BLaER1 (cell line): ENCODE results near the gene FOXM1.

Source experiments
- H3K27ac ChIP-seq: shearing (Covaris generic); formaldehyde crosslinking; 2 replicates; pipeline ENCODE4 v1.8.1; 2022
- H3K27me3 ChIP-seq: shearing (Covaris generic); formaldehyde crosslinking; 2 replicates; pipeline ENCODE4 v1.8.1; 2022
- H3K36me3 ChIP-seq: shearing (Covaris generic); formaldehyde crosslinking; 2 replicates; pipeline ENCODE4 v1.8.1; 2022
- H3K4me1 ChIP-seq: shearing (Covaris generic); formaldehyde crosslinking; 2 replicates; pipeline ENCODE4 v1.8.1; 2022
- H3K4me2 ChIP-seq: shearing (Covaris generic); formaldehyde crosslinking; 2 replicates; pipeline ENCODE4 v1.8.1; 2022
- H3K4me3 ChIP-seq: shearing (Covaris generic); formaldehyde crosslinking; 2 replicates; pipeline ENCODE4 v1.8.1; 2022
- H3K9ac ChIP-seq: shearing (Covaris generic); formaldehyde crosslinking; 2 replicates; pipeline ENCODE4 v1.8.1; 2022
- H3K9me3 ChIP-seq: shearing (Covaris generic); formaldehyde crosslinking; 2 replicates; pipeline ENCODE4 v1.8.1; 2022
- H4K20me1 ChIP-seq: shearing (Covaris generic); formaldehyde crosslinking; 2 replicates; pipeline ENCODE4 v1.8.1; 2022
- Cebpa-rat ChIP-seq: shearing (Covaris generic); IDR thresholded peaks from 2 replicates; pipeline ENCODE4 v1.8.1; 2022

FOXM1 gene

GRCh38 chr12:2832550-2833127, 44.3 kb downstream of the FOXM1 start:
- Histone ChIP-seq H3K27ac (no peak overlapping the region), H3K4me1 (no peaks in the 10 kb centered on the region), H3K4me3 (no peak overlapping the region), H3K4me2 (no peak overlapping the region), H3K9ac (no peak overlapping the region), H3K9me3 (no peaks in the 10 kb centered on the region), H3K36me3 (peaks cover 46% of the 10 kb centered on the region), H3K27me3 (no peaks in the 10 kb centered on the region; the same call in 1 of the 2 replicates), H4K20me1 (no peaks in the 10 kb centered on the region)
- no peak for TF ChIP-seq Cebpa-rat

- peaks cover 74% of the 10 kb centered on the region for H3K36me3 ChIP-seq
- no peak overlapping the region for H3K27ac ChIP-seq
- no peaks in the 10 kb centered on the region for H3K4me1 ChIP-seq
- no peaks in the 10 kb centered on the region; the same call in 1 of the 2 replicates for H3K27me3 ChIP-seq
- H3K9me3 ChIP-seq: no peaks in the 10 kb centered on the region
- no peak overlapping the region for H3K4me2 ChIP-seq
- no peaks in the 10 kb centered on the region for H4K20me1 ChIP-seq
- H3K9ac ChIP-seq: no peak overlapping the region
- no peak overlapping the region for H3K4me3 ChIP-seq
- no peak for TF ChIP-seq Cebpa-rat
These were observed 47.7 kb downstream of the FOXM1 start for GRCh38 chr12:2829275-2829674.

- no peak overlapping the region for H3K4me2 ChIP-seq
- H3K36me3 ChIP-seq: peaks cover 95% of the 10 kb centered on the region
- H3K9ac ChIP-seq: no peak overlapping the region
- H3K4me1 ChIP-seq: no peaks in the 10 kb centered on the region
- H3K4me3 ChIP-seq: no peak overlapping the region
- H3K9me3 ChIP-seq: no peaks in the 10 kb centered on the region
- H3K27ac ChIP-seq: no peak overlapping the region
- TF ChIP-seq Cebpa-rat: no peak
- no peaks in the 10 kb centered on the region; the same call in 1 of the 2 replicates for H4K20me1 ChIP-seq
- H3K27me3 ChIP-seq: no peaks in the 10 kb centered on the region; the same call in 1 of the 2 replicates
These were observed 50.1 kb downstream of the FOXM1 start for GRCh38 chr12:2826721-2827515.

- Histone ChIP-seq H3K27me3 (no peaks in the 10 kb centered on the region; the same call in 1 of the 2 replicates), H3K4me1 (no peaks in the 10 kb centered on the region), H3K36me3 (peaks cover 98% of the 10 kb centered on the region), H3K27ac (no peak overlapping the region), H3K4me2 (no peak overlapping the region), H3K9ac (no peak overlapping the region), H4K20me1 (no peaks in the 10 kb centered on the region; the same call in 1 of the 2 replicates), H3K9me3 (no peaks in the 10 kb centered on the region), H3K4me3 (no peak overlapping the region)
- no peak for TF ChIP-seq Cebpa-rat
These were observed 50.9 kb downstream of the FOXM1 start for GRCh38 chr12:2826036-2826435.

- no peaks in the 10 kb centered on the region for H3K9me3 ChIP-seq
- no peak overlapping the region for H3K4me3 ChIP-seq
- peaks cover 99% of the 10 kb centered on the region for H3K36me3 ChIP-seq
- no peaks in the 10 kb centered on the region; the same call in 1 of the 2 replicates for H4K20me1 ChIP-seq
- H3K4me1 ChIP-seq: no peaks in the 10 kb centered on the region
- H3K27me3 ChIP-seq: no peaks in the 10 kb centered on the region; the same call in 1 of the 2 replicates
- TF ChIP-seq Cebpa-rat: no peak
- H3K4me2 ChIP-seq: no peak overlapping the region
- H3K27ac ChIP-seq: no peak overlapping the region
- no peak overlapping the region for H3K9ac ChIP-seq
These were observed 51.8 kb downstream of the FOXM1 start for GRCh38 chr12:2825132-2825531.

GRCh38 chr12:2824541-2824940, 52.4 kb downstream of the FOXM1 start:
- Histone ChIP-seq H3K4me2 (no peak overlapping the region), H3K36me3 (peaks cover 99% of the 10 kb centered on the region)
- no peak for TF ChIP-seq Cebpa-rat

GRCh38 chr12:2823483-2823882, 53.5 kb downstream of the FOXM1 start:
- Histone ChIP-seq H3K27ac (no peak overlapping the region), H3K4me3 (no peak overlapping the region), H3K27me3 (no peaks in the 10 kb centered on the region; the same call in 1 of the 2 replicates), H3K4me1 (no peaks in the 10 kb centered on the region), H4K20me1 (no peaks in the 10 kb centered on the region; the same call in 1 of the 2 replicates), H3K9me3 (no peaks in the 10 kb centered on the region), H3K36me3 (peaks cover 99% of the 10 kb centered on the region), H3K9ac (no peak overlapping the region), H3K4me2 (no peak overlapping the region)
- TF ChIP-seq Cebpa-rat: no peak

More at GRCh38 chr12:2824541-2824940, 52.4 kb downstream of the FOXM1 start:
- Histone ChIP-seq H4K20me1 (no peaks in the 10 kb centered on the region; the same call in 1 of the 2 replicates), H3K4me1 (no peaks in the 10 kb centered on the region), H3K9ac (no peak overlapping the region), H3K4me3 (no peak overlapping the region), H3K27ac (no peak overlapping the region), H3K9me3 (no peaks in the 10 kb centered on the region), H3K27me3 (no peaks in the 10 kb centered on the region; the same call in 1 of the 2 replicates)

- Histone ChIP-seq H3K9me3 (no peaks in the 10 kb centered on the region), H3K36me3 (peaks cover 99% of the 10 kb centered on the region), H3K9ac (no peak overlapping the region), H3K4me1 (0 out of 2 replicates have a peak, but pooled peaks cover under 1% of the 10 kb centered on the region), H3K27ac (no peak overlapping the region), H3K4me2 (no peak overlapping the region), H3K4me3 (no peak overlapping the region), H4K20me1 (peaks cover 10% of the 10 kb centered on the region; the same call in 1 of the 2 replicates), H3K27me3 (no peaks in the 10 kb centered on the region)
- TF ChIP-seq Cebpa-rat: no peak
These were observed 56.5 kb downstream of the FOXM1 start for GRCh38 chr12:2820432-2820831.

GRCh38 chr12:2819810-2820209, 57.2 kb downstream of the FOXM1 start:
- H4K20me1 ChIP-seq: peaks cover 10% of the 10 kb centered on the region; the same call in 1 of the 2 replicates
- H3K36me3 ChIP-seq: peaks cover 98% of the 10 kb centered on the region
- no peak overlapping the region for H3K27ac ChIP-seq

More at GRCh38 chr12:2819810-2820209, 57.2 kb downstream of the FOXM1 start:
- 0 out of 2 replicates have a peak, but pooled peaks cover 4% of the 10 kb centered on the region for H3K4me1 ChIP-seq
- no peak overlapping the region for H3K4me2 ChIP-seq
- H3K9ac ChIP-seq: no peak overlapping the region
- no peak overlapping the region for H3K4me3 ChIP-seq
- no peaks in the 10 kb centered on the region for H3K27me3 ChIP-seq
- no peaks in the 10 kb centered on the region for H3K9me3 ChIP-seq
- TF ChIP-seq Cebpa-rat: no peak
